ENCODE measurements around the gene ABCG2. TPM values are rescaled to one million over a fixed set of nuclear protein-coding genes. Genes with fewer than 3 reads are reported as not detected.
"Not testable (repeated sequence)": the region's sequence is repeated elsewhere in the genome, so short reads cannot be mapped to it uniquely, and the experiment has no call there.

ABCG2 gene
- total and polyA plus RNA-seq, 7 experiments from 2014 or later = 0.26 to 0.67 (median 0.46) TPM; not detected in 3

DNA sequence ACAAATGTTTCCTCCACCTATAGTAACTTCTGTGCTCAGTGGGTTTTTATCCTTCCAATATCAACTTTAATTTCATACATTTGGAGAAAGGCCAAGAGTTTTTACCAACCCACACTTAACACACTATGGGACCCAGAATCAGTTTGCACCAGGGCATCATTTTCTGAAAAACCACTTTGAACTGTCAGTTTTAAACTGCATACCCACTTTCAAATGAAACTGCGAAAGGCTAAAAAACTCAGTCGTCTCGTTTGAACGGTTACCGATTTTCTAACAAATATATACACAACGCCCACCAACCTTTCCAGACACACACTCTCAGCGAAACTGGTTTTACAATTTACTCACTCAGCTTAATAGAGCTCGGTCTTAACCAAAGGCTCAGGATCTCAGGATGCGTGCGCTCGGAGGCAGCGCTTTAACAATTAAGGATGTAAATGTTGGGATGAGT lies 376 bp downstream of the ABCG2 start:
- peaks cover 6 to 16% (median 14%) of the 10 kb centered on the region in 7 donors for H3K4me1 Mint-ChIP-seq
- ChIA-PET CTCF (no interaction called here), POLR2A (no interaction called here)
- no peaks in the 10 kb centered on the region for H3K9me3 Mint-ChIP-seq
- DNase-seq (no peak), ATAC-seq (peak; percentile 8)
- H3K27ac Mint-ChIP-seq = no peak overlapping the region
- intact Hi-C loops (cut with micrococcal nuclease) = no loop called here
- peaks cover 15 to 23% (median 20%) of the 10 kb centered on the region in 5 donors for H3K27me3 Mint-ChIP-seq
- Histone ChIP-seq H3K36me3 (ENCODE audit: control insufficient read depth in 2 of 3, insufficient read depth in 3 of 3, low read length in 3 of 3) (no peaks in the 10 kb centered on the region), H3K9me3 (ENCODE audit: control insufficient read depth in 2 of 3, low read length in 3 of 3) (no peaks in the 10 kb centered on the region), H3K4me1 (ENCODE audit: control insufficient read depth in 2 of 2, insufficient read depth in 2 of 2, low read length in 2 of 2) (peaks cover 0 to 5% of the 10 kb centered on the region in 2 donors), H3K4me3 (ENCODE audit: low read length) (peak overlapping the region; percentile 52), H3K27me3 (ENCODE audit: control insufficient read depth in 2 of 2, insufficient read depth in 2 of 2, low read length in 2 of 2) (no peaks in the 10 kb centered on the region), H3K27ac (ENCODE audit: low read depth, low read length) (no peak overlapping the region)
- H3K36me3 Mint-ChIP-seq = peaks cover 0 to 2% (median 0%) of the 10 kb centered on the region in 5 donors
- peak overlapping the region; percentile 51 to 81 (median 74) for H3K4me3 Mint-ChIP-seq

DNA sequence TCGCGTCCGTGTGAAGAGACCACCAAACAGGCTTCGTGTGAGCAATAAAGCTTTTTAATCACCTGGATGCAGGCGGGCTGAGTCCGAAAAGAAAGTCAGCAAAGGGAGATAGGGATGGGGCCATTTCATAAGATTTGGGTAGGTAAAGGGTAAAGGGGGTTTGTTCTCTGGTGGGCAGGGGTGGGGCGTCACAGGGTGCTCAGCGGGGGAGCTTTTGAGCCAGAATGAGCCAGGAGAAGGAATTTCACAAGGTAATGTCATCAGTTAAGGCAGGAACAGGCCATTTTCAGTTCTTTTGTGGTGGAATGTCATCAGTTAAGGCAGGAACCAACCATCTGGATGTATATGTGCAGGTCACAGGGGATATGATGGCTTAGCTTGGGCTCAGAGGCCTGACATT lies 6.1 kb downstream of the ABCG2 start:
- H3K27ac Mint-ChIP-seq; H3K9me3 ChIP-seq (ENCODE audit: control insufficient read depth in 2 of 3, low read length in 3 of 3); intact Hi-C loops (cut with micrococcal nuclease); H3K27ac ChIP-seq (ENCODE audit: low read depth, low read length); H3K4me1 Mint-ChIP-seq; H3K27me3 ChIP-seq (ENCODE audit: control insufficient read depth in 2 of 2, insufficient read depth in 2 of 2, low read length in 2 of 2); POLR2A ChIA-PET; CTCF ChIA-PET; ATAC-seq; H3K4me1 ChIP-seq (ENCODE audit: control insufficient read depth in 2 of 2, insufficient read depth in 2 of 2, low read length in 2 of 2); H3K9me3 Mint-ChIP-seq; DNase-seq; H3K36me3 Mint-ChIP-seq; H3K27me3 Mint-ChIP-seq; H3K4me3 Mint-ChIP-seq; H3K36me3 ChIP-seq (ENCODE audit: control insufficient read depth in 2 of 3, insufficient read depth in 3 of 3, low read length in 3 of 3); H3K4me3 ChIP-seq (ENCODE audit: low read length): not testable (repeated sequence)

DNA sequence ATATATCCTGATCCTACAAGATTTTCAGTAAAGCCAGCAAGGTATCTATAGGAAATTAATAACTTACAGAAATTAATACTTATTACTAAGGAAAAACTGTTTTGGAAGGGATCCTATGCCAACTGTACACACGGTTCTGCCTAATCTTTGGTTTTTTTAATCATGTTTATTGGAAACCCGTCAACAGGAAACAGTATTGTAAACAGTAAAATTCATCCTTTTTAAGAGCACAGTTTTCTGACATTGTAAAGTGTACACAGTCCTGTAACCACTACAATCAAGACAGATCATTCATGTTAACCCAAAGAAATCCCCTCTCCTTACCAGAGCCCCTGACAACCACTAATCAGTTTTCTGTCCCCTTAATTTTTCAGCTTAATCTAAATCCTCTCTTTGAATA lies 9.9 kb downstream of the ABCG2 start:
- Mint-ChIP-seq H3K27ac (no peak overlapping the region), H3K9me3 (no peaks in the 10 kb centered on the region), H3K27me3 (peaks cover 0 to 5% (median 4%) of the 10 kb centered on the region in 5 donors), H3K4me1 (no peaks in the 10 kb centered on the region), H3K36me3 (no peaks in the 10 kb centered on the region), H3K4me3 (no peak overlapping the region)
- no peaks in the 10 kb centered on the region for H3K4me1 ChIP-seq (ENCODE audit: control insufficient read depth in 2 of 2, insufficient read depth in 2 of 2, low read length in 2 of 2)
- no peak for ATAC-seq
- H3K36me3 ChIP-seq (ENCODE audit: control insufficient read depth in 2 of 3, insufficient read depth in 3 of 3, low read length in 3 of 3) = no peaks in the 10 kb centered on the region
- ChIA-PET POLR2A (no interaction called here), CTCF (no interaction called here)
- H3K4me3 ChIP-seq (ENCODE audit: low read length) = no peak overlapping the region
- no peaks in the 10 kb centered on the region for H3K9me3 ChIP-seq (ENCODE audit: control insufficient read depth in 2 of 3, low read length in 3 of 3)
- DNase-seq = no peak
- H3K27me3 ChIP-seq (ENCODE audit: control insufficient read depth in 2 of 2, insufficient read depth in 2 of 2, low read length in 2 of 2) = no peaks in the 10 kb centered on the region
- intact Hi-C loops (cut with micrococcal nuclease) = no loop called here
- H3K27ac ChIP-seq (ENCODE audit: low read depth, low read length) = no peak overlapping the region

DNA sequence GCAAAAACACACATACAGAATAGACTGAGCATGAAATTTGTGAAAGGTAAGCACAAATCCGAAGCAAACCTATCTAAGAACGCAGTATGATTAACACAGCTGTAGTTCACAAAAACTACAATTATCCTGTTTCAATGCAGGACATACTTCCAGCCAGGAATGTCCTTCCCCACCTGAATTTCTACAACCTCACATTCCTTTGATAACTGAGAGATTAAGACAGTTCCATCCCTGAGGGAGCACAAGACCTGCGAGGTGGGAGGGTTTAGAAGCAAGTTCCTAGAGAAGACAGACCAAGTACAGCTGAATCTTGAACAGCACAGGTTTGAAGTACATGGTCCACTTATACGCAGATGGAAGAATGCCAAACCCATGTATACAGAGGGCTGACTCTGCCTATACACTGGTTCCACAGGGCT lies 10.6 kb downstream of the ABCG2 start:
- intact Hi-C loops (cut with micrococcal nuclease) = no loop called here
- Mint-ChIP-seq H3K27ac (no peak overlapping the region), H3K4me3 (no peak overlapping the region), H3K9me3 (no peaks in the 10 kb centered on the region), H3K36me3 (no peaks in the 10 kb centered on the region), H3K27me3 (peaks cover 0 to 8% (median 5%) of the 10 kb centered on the region in 5 donors), H3K4me1 (no peaks in the 10 kb centered on the region)
- no peak overlapping the region for H3K4me3 ChIP-seq (ENCODE audit: low read length)
- no peak overlapping the region for H3K27ac ChIP-seq (ENCODE audit: low read depth, low read length)
- ChIA-PET POLR2A (no interaction called here), CTCF (no interaction called here)
- H3K36me3 ChIP-seq (ENCODE audit: control insufficient read depth in 2 of 3, insufficient read depth in 3 of 3, low read length in 3 of 3) = no peaks in the 10 kb centered on the region
- H3K27me3 ChIP-seq (ENCODE audit: control insufficient read depth in 2 of 2, insufficient read depth in 2 of 2, low read length in 2 of 2) = no peaks in the 10 kb centered on the region
- ATAC-seq (no peak), DNase-seq (no peak)
- H3K4me1 ChIP-seq (ENCODE audit: control insufficient read depth in 2 of 2, insufficient read depth in 2 of 2, low read length in 2 of 2) = no peaks in the 10 kb centered on the region
- H3K9me3 ChIP-seq (ENCODE audit: control insufficient read depth in 2 of 3, low read length in 3 of 3) = no peaks in the 10 kb centered on the region

DNA sequence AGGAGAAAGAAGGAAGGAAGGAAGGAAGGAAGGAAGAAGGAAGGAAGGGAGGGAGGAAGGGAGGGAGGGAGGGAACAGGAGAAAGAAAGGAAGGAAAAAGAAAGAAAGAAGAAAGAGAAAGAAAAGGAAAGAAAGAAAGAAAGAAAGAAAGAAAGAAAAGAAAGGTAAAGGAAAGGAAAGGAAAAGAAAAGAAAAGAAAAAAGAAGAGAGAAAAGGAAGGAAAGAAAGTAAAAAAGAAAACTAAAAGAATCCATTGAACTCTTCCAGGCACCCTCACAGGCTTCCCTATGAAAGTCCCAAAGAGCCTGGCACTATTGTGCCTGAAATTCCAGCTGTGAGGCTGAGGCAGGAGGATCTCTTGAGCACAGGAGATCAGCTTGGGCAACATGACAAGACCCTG lies 11.5 kb downstream of the ABCG2 start:
- H3K9me3 Mint-ChIP-seq = no peaks in the 10 kb centered on the region
- Histone ChIP-seq H3K27ac (ENCODE audit: low read depth, low read length) (no peak overlapping the region), H3K27me3 (ENCODE audit: control insufficient read depth in 2 of 2, insufficient read depth in 2 of 2, low read length in 2 of 2) (no peaks in the 10 kb centered on the region), H3K36me3 (ENCODE audit: control insufficient read depth in 2 of 3, insufficient read depth in 3 of 3, low read length in 3 of 3) (no peaks in the 10 kb centered on the region), H3K9me3 (ENCODE audit: control insufficient read depth in 2 of 3, low read length in 3 of 3) (no peaks in the 10 kb centered on the region), H3K4me3 (ENCODE audit: low read length) (no peak overlapping the region), H3K4me1 (ENCODE audit: control insufficient read depth in 2 of 2, insufficient read depth in 2 of 2, low read length in 2 of 2) (no peaks in the 10 kb centered on the region)
- CTCF ChIA-PET = no interaction called here
- peaks cover 0 to 13% (median 5%) of the 10 kb centered on the region in 5 donors for H3K27me3 Mint-ChIP-seq
- no peaks in the 10 kb centered on the region for H3K36me3 Mint-ChIP-seq
- ATAC-seq (no peak), DNase-seq (no peak)
- H3K4me1 Mint-ChIP-seq = no peaks in the 10 kb centered on the region
- intact Hi-C loops (cut with micrococcal nuclease) = no loop called here
- no peak overlapping the region for H3K4me3 Mint-ChIP-seq
- POLR2A ChIA-PET = no interaction called here
- H3K27ac Mint-ChIP-seq = no peak overlapping the region

DNA sequence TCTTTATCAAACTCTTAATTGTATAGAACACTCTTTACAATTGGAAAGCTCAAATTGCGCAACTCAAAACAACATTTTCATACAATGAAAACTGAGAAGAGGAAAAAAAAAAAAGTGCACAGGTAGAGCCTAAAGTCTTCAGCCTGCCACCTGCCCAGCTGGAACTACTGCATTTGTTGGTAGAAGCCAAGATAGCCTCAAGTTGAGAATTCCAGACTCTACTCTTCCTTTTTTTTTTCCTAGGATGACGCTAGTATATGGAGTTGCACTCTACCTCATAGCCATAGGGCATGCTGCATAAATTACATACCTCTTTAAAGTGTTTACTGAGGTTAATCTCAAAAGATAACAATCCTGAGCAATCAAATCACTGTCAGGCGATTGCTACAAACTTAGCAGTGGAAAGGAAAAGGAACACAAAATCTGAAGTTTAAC lies 13.6 kb downstream of the ABCG2 start:
- no peaks in the 10 kb centered on the region for H3K36me3 Mint-ChIP-seq
- intact Hi-C loops (cut with micrococcal nuclease) = no loop called here
- H3K36me3 ChIP-seq (ENCODE audit: control insufficient read depth in 2 of 3, insufficient read depth in 3 of 3, low read length in 3 of 3) = no peaks in the 10 kb centered on the region
- POLR2A ChIA-PET = no interaction called here
- no peak overlapping the region for H3K4me3 ChIP-seq (ENCODE audit: low read length)
- H3K27me3 Mint-ChIP-seq = peaks cover 0 to 15% (median 5%) of the 10 kb centered on the region in 5 donors
- no peaks in the 10 kb centered on the region for H3K4me1 Mint-ChIP-seq
- no peaks in the 10 kb centered on the region for H3K27me3 ChIP-seq (ENCODE audit: control insufficient read depth in 2 of 2, insufficient read depth in 2 of 2, low read length in 2 of 2)
- CTCF ChIA-PET = no interaction called here
- H3K4me3 Mint-ChIP-seq = no peak overlapping the region
- DNase-seq = no peak
- no peak overlapping the region for H3K27ac Mint-ChIP-seq
- no peak overlapping the region for H3K27ac ChIP-seq (ENCODE audit: low read depth, low read length)
- no peaks in the 10 kb centered on the region for H3K9me3 Mint-ChIP-seq
- no peak for ATAC-seq
- no peaks in the 10 kb centered on the region for H3K4me1 ChIP-seq (ENCODE audit: control insufficient read depth in 2 of 2, insufficient read depth in 2 of 2, low read length in 2 of 2)
- no peaks in the 10 kb centered on the region for H3K9me3 ChIP-seq (ENCODE audit: control insufficient read depth in 2 of 3, low read length in 3 of 3)

DNA sequence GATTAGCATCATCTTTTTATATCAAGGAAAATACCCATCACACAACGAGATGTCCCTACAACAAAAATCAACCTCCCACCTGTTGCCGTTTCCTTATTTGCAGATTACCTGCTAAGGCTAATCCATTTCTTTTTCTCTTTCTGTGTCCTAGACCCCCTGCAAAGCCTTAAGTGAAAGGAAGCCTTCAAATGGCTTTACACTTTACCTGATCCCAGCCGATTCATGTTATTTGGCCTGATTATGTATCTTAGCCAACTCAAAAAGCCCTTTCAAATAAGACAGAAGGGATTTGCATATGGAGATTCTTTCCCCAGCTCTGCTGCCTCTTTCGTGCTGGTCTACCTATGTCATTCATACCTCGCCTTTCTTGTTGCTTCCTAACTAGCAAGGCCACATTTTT lies 14.4 kb downstream of the ABCG2 start:
- POLR2A ChIA-PET = no interaction called here

More for the DNA sequence above, 14.4 kb downstream of the ABCG2 start:
- H3K4me3 ChIP-seq (ENCODE audit: low read length) = no peak overlapping the region
- no peaks in the 10 kb centered on the region for H3K4me1 ChIP-seq (ENCODE audit: control insufficient read depth in 2 of 2, insufficient read depth in 2 of 2, low read length in 2 of 2)
- H3K27ac ChIP-seq (ENCODE audit: low read depth, low read length) = no peak overlapping the region
- H3K27ac Mint-ChIP-seq = no peak overlapping the region
- H3K4me1 Mint-ChIP-seq = no peaks in the 10 kb centered on the region
- intact Hi-C loops (cut with micrococcal nuclease) = no loop called here
- no peaks in the 10 kb centered on the region for H3K36me3 ChIP-seq (ENCODE audit: control insufficient read depth in 2 of 3, insufficient read depth in 3 of 3, low read length in 3 of 3)
- H3K9me3 ChIP-seq (ENCODE audit: control insufficient read depth in 2 of 3, low read length in 3 of 3) = no peaks in the 10 kb centered on the region
- DNase-seq (no peak), ATAC-seq (no peak)
- CTCF ChIA-PET = no interaction called here
- no peak overlapping the region for H3K4me3 Mint-ChIP-seq
- H3K27me3 ChIP-seq (ENCODE audit: control insufficient read depth in 2 of 2, insufficient read depth in 2 of 2, low read length in 2 of 2) = no peaks in the 10 kb centered on the region
- H3K27me3 Mint-ChIP-seq = peaks cover 0 to 15% (median 5%) of the 10 kb centered on the region in 5 donors
- no peaks in the 10 kb centered on the region for H3K36me3 Mint-ChIP-seq
- H3K9me3 Mint-ChIP-seq = no peaks in the 10 kb centered on the region
